ENCODE data around the gene AKAP1.

GRCh38 chr17:57082441-57082840 is 2.6 kb upstream of the AKAP1 start:
- TF ChIP-seq CTCF (IDR thresholded peaks at IDR 0.05), result no peak
- no peak for TF ChIP-seq POLR2AphosphoS5 (IDR thresholded peaks at IDR 0.05)
- no peak for TF ChIP-seq POLR2A (IDR thresholded peaks at IDR 0.05)
